ENCODE data around the gene SP140.
A peak's percentile ranks its signal among the peaks of the same experiment; 100 is the strongest.

The SP140 gene

GRCh38 chr2:230267059-230267458 lies 41.5 kb downstream of the SP140 start:
- DNase-seq, result no peak
- Histone ChIP-seq H3K18ac (ENCODE audit: low read depth in 1 of 2, low read length in 2 of 2) (no peak overlapping the region), H2AK5ac (ENCODE audit: low read length, severe bottlenecking) (no peak overlapping the region), H4K8ac (ENCODE audit: low read length) (no peak overlapping the region), H3K9ac (ENCODE audit: low read length) (no peak overlapping the region), H3K9me3 (ENCODE audit: control insufficient read depth, low read length) (no peaks in the 10 kb centered on the region), H3K27me3 (ENCODE audit: control insufficient read depth in 1 of 2, insufficient read depth in 1 of 2, low read length in 2 of 2) (no peaks in the 10 kb centered on the region), H3K4me1 (ENCODE audit: control insufficient read depth, insufficient read depth, low read depth, low read length) (no peaks in the 10 kb centered on the region), H2AFZ (ENCODE audit: low read depth, low read length) (no peak overlapping the region), H3K4ac (ENCODE audit: low read depth in 1 of 2, low read length in 2 of 2) (no peak overlapping the region), H3K23ac (ENCODE audit: low read length in 2 of 2) (no peak overlapping the region), H2BK5ac (ENCODE audit: low read depth, low read length, poor library complexity, severe bottlenecking) (no peak overlapping the region), H3K14ac (ENCODE audit: low read length in 2 of 2) (no peak overlapping the region), H3K27ac (ENCODE audit: low read length, poor library complexity, severe bottlenecking) (no peak overlapping the region), H3K4me2 (ENCODE audit: low read length, poor library complexity, severe bottlenecking) (no peak overlapping the region), H2BK120ac (ENCODE audit: low read depth, low read length) (no peak overlapping the region), H3K4me3 (ENCODE audit: insufficient read depth in 1 of 2, low read depth in 1 of 2, low read length in 2 of 2) (no peak overlapping the region), H2BK12ac (ENCODE audit: low read length in 2 of 2) (no peak overlapping the region), H4K91ac (ENCODE audit: low read length) (no peak overlapping the region), H2BK15ac (ENCODE audit: low read depth, poor library complexity, severe bottlenecking) (no peak overlapping the region), H3K36me3 (ENCODE audit: control insufficient read depth in 1 of 2, insufficient read depth in 2 of 2, low read depth in 1 of 2, low read length in 2 of 2) (no peaks in the 10 kb centered on the region), H3K79me1 (replicated peaks; ENCODE audit: low read length, poor library complexity, severe bottlenecking) (no peaks in the 10 kb centered on the region)
- WGBS, result no CpG with 5 or more reads among the region's 1 CpG

GRCh38 chr2:230267556-230267955 lies 42.0 kb downstream of the SP140 start:
- Histone ChIP-seq H3K9me3 (ENCODE audit: control insufficient read depth, low read length) (no peaks in the 10 kb centered on the region), H3K4me3 (ENCODE audit: insufficient read depth in 1 of 2, low read depth in 1 of 2, low read length in 2 of 2) (no peak overlapping the region), H3K4me1 (ENCODE audit: control insufficient read depth, insufficient read depth, low read depth, low read length) (no peaks in the 10 kb centered on the region), H4K91ac (ENCODE audit: low read length) (no peak overlapping the region), H3K27ac (ENCODE audit: low read length, poor library complexity, severe bottlenecking) (no peak overlapping the region), H3K79me1 (replicated peaks; ENCODE audit: low read length, poor library complexity, severe bottlenecking) (no peaks in the 10 kb centered on the region), H4K8ac (ENCODE audit: low read length) (no peak overlapping the region), H3K4me2 (ENCODE audit: low read length, poor library complexity, severe bottlenecking) (no peak overlapping the region), H2BK120ac (ENCODE audit: low read depth, low read length) (no peak overlapping the region), H3K36me3 (ENCODE audit: control insufficient read depth in 1 of 2, insufficient read depth in 2 of 2, low read depth in 1 of 2, low read length in 2 of 2) (no peaks in the 10 kb centered on the region), H3K4ac (ENCODE audit: low read depth in 1 of 2, low read length in 2 of 2) (no peak overlapping the region), H3K27me3 (ENCODE audit: control insufficient read depth in 1 of 2, insufficient read depth in 1 of 2, low read length in 2 of 2) (no peaks in the 10 kb centered on the region), H3K23ac (ENCODE audit: low read length in 2 of 2) (no peak overlapping the region), H3K14ac (ENCODE audit: low read length in 2 of 2) (no peak overlapping the region), H2BK15ac (ENCODE audit: low read depth, poor library complexity, severe bottlenecking) (no peak overlapping the region), H3K9ac (ENCODE audit: low read length) (no peak overlapping the region), H2AFZ (ENCODE audit: low read depth, low read length) (no peak overlapping the region), H2AK5ac (ENCODE audit: low read length, severe bottlenecking) (no peak overlapping the region), H2BK12ac (ENCODE audit: low read length in 2 of 2) (no peak overlapping the region), H3K18ac (ENCODE audit: low read depth in 1 of 2, low read length in 2 of 2) (no peak overlapping the region), H2BK5ac (ENCODE audit: low read depth, low read length, poor library complexity, severe bottlenecking) (no peak overlapping the region)
- 89% methylated on average over 3 of the region's 3 CpGs for WGBS
- DNase-seq, result no peak

GRCh38 chr2:230268606-230269243 lies 43.2 kb downstream of the SP140 start:
- no peak overlapping the region for H2AK5ac ChIP-seq (ENCODE audit: low read length, severe bottlenecking)
- H3K79me1 ChIP-seq (replicated peaks; ENCODE audit: low read length, poor library complexity, severe bottlenecking), result no peaks in the 10 kb centered on the region
- no peak overlapping the region for H3K27ac ChIP-seq (ENCODE audit: low read length, poor library complexity, severe bottlenecking)
- H3K4me2 ChIP-seq (ENCODE audit: low read length, poor library complexity, severe bottlenecking), result no peak overlapping the region
- H2BK12ac ChIP-seq (ENCODE audit: low read length in 2 of 2), result no peak overlapping the region
- no peak overlapping the region for H3K18ac ChIP-seq (ENCODE audit: low read depth in 1 of 2, low read length in 2 of 2)
- H3K27me3 ChIP-seq (ENCODE audit: control insufficient read depth in 1 of 2, insufficient read depth in 1 of 2, low read length in 2 of 2), result no peaks in the 10 kb centered on the region
- no peak overlapping the region for H3K23ac ChIP-seq (ENCODE audit: low read length in 2 of 2)
- no peaks in the 10 kb centered on the region for H3K9me3 ChIP-seq (ENCODE audit: control insufficient read depth, low read length)
- H3K9ac ChIP-seq (ENCODE audit: low read length), result peak overlapping the region; percentile 24
- no peak overlapping the region for H3K4ac ChIP-seq (ENCODE audit: low read depth in 1 of 2, low read length in 2 of 2)
- no peak overlapping the region for H2BK120ac ChIP-seq (ENCODE audit: low read depth, low read length)
- no peak overlapping the region for H3K14ac ChIP-seq (ENCODE audit: low read length in 2 of 2)
- H3K4me1 ChIP-seq (ENCODE audit: control insufficient read depth, insufficient read depth, low read depth, low read length), result no peaks in the 10 kb centered on the region
- peak; percentile 1 for DNase-seq
- WGBS, result 63% methylated on average over 2 of the region's 3 CpGs
- H2BK5ac ChIP-seq (ENCODE audit: low read depth, low read length, poor library complexity, severe bottlenecking), result no peak overlapping the region
- H4K91ac ChIP-seq (ENCODE audit: low read length), result no peak overlapping the region
- peak overlapping the region in 1 of 2 experiments; percentile 12 for H3K4me3 ChIP-seq (ENCODE audit: insufficient read depth in 1 of 2, low read depth in 1 of 2, low read length in 2 of 2)
- no peak overlapping the region for H2AFZ ChIP-seq (ENCODE audit: low read depth, low read length)
- no peak overlapping the region for H2BK15ac ChIP-seq (ENCODE audit: low read depth, poor library complexity, severe bottlenecking)
- H4K8ac ChIP-seq (ENCODE audit: low read length), result no peak overlapping the region
- no peaks in the 10 kb centered on the region for H3K36me3 ChIP-seq (ENCODE audit: control insufficient read depth in 1 of 2, insufficient read depth in 2 of 2, low read depth in 1 of 2, low read length in 2 of 2)

GRCh38 chr2:230269715-230270114 lies 44.2 kb downstream of the SP140 start:
- no peaks in the 10 kb centered on the region for H3K4me1 ChIP-seq (ENCODE audit: control insufficient read depth, insufficient read depth, low read depth, low read length)
- no peak overlapping the region for H3K27ac ChIP-seq (ENCODE audit: low read length, poor library complexity, severe bottlenecking)
- H3K4me3 ChIP-seq (ENCODE audit: insufficient read depth in 1 of 2, low read depth in 1 of 2, low read length in 2 of 2), result no peak overlapping the region
- H3K23ac ChIP-seq (ENCODE audit: low read length in 2 of 2), result no peak overlapping the region
- no peaks in the 10 kb centered on the region for H3K79me1 ChIP-seq (replicated peaks; ENCODE audit: low read length, poor library complexity, severe bottlenecking)
- H3K4me2 ChIP-seq (ENCODE audit: low read length, poor library complexity, severe bottlenecking), result no peak overlapping the region
- 86% methylated on average over 5 of the region's 6 CpGs for WGBS
- H3K14ac ChIP-seq (ENCODE audit: low read length in 2 of 2), result no peak overlapping the region
- H2BK5ac ChIP-seq (ENCODE audit: low read depth, low read length, poor library complexity, severe bottlenecking), result no peak overlapping the region
- H4K8ac ChIP-seq (ENCODE audit: low read length), result no peak overlapping the region
- no peak overlapping the region for H3K18ac ChIP-seq (ENCODE audit: low read depth in 1 of 2, low read length in 2 of 2)
- H2BK15ac ChIP-seq (ENCODE audit: low read depth, poor library complexity, severe bottlenecking), result no peak overlapping the region
- DNase-seq, result no peak
- no peaks in the 10 kb centered on the region for H3K9me3 ChIP-seq (ENCODE audit: control insufficient read depth, low read length)
- no peak overlapping the region for H3K9ac ChIP-seq (ENCODE audit: low read length)
- H2AK5ac ChIP-seq (ENCODE audit: low read length, severe bottlenecking), result no peak overlapping the region
- H3K36me3 ChIP-seq (ENCODE audit: control insufficient read depth in 1 of 2, insufficient read depth in 2 of 2, low read depth in 1 of 2, low read length in 2 of 2), result no peaks in the 10 kb centered on the region
- no peak overlapping the region for H4K91ac ChIP-seq (ENCODE audit: low read length)
- H2AFZ ChIP-seq (ENCODE audit: low read depth, low read length), result no peak overlapping the region
- no peaks in the 10 kb centered on the region for H3K27me3 ChIP-seq (ENCODE audit: control insufficient read depth in 1 of 2, insufficient read depth in 1 of 2, low read length in 2 of 2)
- no peak overlapping the region for H2BK12ac ChIP-seq (ENCODE audit: low read length in 2 of 2)
- no peak overlapping the region for H2BK120ac ChIP-seq (ENCODE audit: low read depth, low read length)
- H3K4ac ChIP-seq (ENCODE audit: low read depth in 1 of 2, low read length in 2 of 2), result no peak overlapping the region

All from mesenchymal stem cell (in vitro differentiated cells and primary cell).